BLaER1 (cell line): Measurements from ENCODE around the gene MCM5.

Source experiments
- H3K27ac ChIP-seq: shearing (Covaris generic); formaldehyde crosslinking; 2 replicates; pipeline ENCODE4 v1.8.1; 2022
- H3K27me3 ChIP-seq: shearing (Covaris generic); formaldehyde crosslinking; 2 replicates; pipeline ENCODE4 v1.8.1; 2022
- H3K36me3 ChIP-seq: shearing (Covaris generic); formaldehyde crosslinking; 2 replicates; pipeline ENCODE4 v1.8.1; 2022
- H3K4me1 ChIP-seq: shearing (Covaris generic); formaldehyde crosslinking; 2 replicates; pipeline ENCODE4 v1.8.1; 2022
- H3K4me2 ChIP-seq: shearing (Covaris generic); formaldehyde crosslinking; 2 replicates; pipeline ENCODE4 v1.8.1; 2022
- H3K4me3 ChIP-seq: shearing (Covaris generic); formaldehyde crosslinking; 2 replicates; pipeline ENCODE4 v1.8.1; 2022
- H3K9ac ChIP-seq: shearing (Covaris generic); formaldehyde crosslinking; 2 replicates; pipeline ENCODE4 v1.8.1; 2022
- H3K9me3 ChIP-seq: shearing (Covaris generic); formaldehyde crosslinking; 2 replicates; pipeline ENCODE4 v1.8.1; 2022
- H4K20me1 ChIP-seq: shearing (Covaris generic); formaldehyde crosslinking; 2 replicates; pipeline ENCODE4 v1.8.1; 2022
- Cebpa-rat ChIP-seq: shearing (Covaris generic); IDR thresholded peaks from 2 replicates; pipeline ENCODE4 v1.8.1; 2022

Gene MCM5

DNA sequence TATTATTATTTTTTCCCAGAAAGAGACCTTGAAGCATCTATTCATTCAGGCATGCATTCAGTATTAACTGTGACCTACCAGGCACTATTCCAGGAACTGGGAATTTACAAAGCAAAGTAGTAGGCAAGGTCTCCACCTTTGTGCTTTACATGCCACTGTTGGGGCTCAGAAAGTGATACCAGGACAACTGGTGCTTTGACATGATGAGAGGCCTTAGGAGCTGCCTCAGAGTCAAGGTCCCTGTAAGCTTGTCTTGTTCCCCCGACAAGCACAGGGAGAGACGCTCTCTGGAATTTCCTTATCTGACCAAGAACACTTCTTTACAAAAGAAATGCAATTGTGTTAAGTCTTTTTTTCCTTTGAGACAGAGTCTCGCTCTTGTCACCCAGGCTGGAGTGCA, 21.3 kb upstream of the MCM5 start:
- no peak for TF ChIP-seq Cebpa-rat
- no peak overlapping the region for H3K27ac ChIP-seq
- no peak overlapping the region for H3K9ac ChIP-seq
- no peak overlapping the region for H3K4me2 ChIP-seq
- H4K20me1 ChIP-seq = no peaks in the 10 kb centered on the region
- no peaks in the 10 kb centered on the region for H3K9me3 ChIP-seq
- peaks cover 52% of the 10 kb centered on the region for H3K4me1 ChIP-seq
- no peaks in the 10 kb centered on the region for H3K36me3 ChIP-seq
- H3K27me3 ChIP-seq = peaks cover 40% of the 10 kb centered on the region
- H3K4me3 ChIP-seq = no peak overlapping the region

- H3K9ac ChIP-seq = no peak overlapping the region
- no peak overlapping the region for H3K4me3 ChIP-seq
- no peak overlapping the region for H3K4me2 ChIP-seq
- H3K27ac ChIP-seq = no peak overlapping the region
- peaks cover 40% of the 10 kb centered on the region for H3K27me3 ChIP-seq
- H3K36me3 ChIP-seq = no peaks in the 10 kb centered on the region
- H4K20me1 ChIP-seq = no peaks in the 10 kb centered on the region
- peaks cover 51% of the 10 kb centered on the region for H3K4me1 ChIP-seq
- no peaks in the 10 kb centered on the region for H3K9me3 ChIP-seq
- TF ChIP-seq Cebpa-rat = no peak
Observed at GRCh38 chr22:35379146-35379993, 20.6 kb upstream of the MCM5 start.

DNA sequence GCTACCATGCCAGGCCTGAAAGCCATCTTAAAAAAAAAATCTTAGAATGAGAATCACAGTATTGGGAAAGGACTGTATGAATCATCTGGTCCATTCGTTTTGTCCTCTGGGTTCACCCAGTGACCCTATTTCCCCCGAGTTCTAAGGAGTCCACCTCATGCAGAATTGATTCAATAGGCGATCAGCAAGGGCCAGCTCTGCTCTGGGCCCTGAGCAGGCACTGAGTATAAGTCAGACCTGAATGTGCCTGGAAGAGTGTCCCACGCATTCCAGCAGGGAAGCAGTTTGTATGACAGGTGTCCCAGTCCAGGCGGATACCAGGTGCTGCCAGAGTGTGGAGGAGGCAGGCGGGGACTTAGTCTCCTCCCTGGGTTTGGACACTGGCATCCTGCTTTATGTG, 19.9 kb upstream of the MCM5 start:
- Histone ChIP-seq H3K9me3 (no peaks in the 10 kb centered on the region), H3K27me3 (peaks cover 40% of the 10 kb centered on the region), H3K4me1 (peaks cover 49% of the 10 kb centered on the region), H4K20me1 (no peaks in the 10 kb centered on the region), H3K27ac (no peak overlapping the region), H3K9ac (no peak overlapping the region), H3K4me3 (no peak overlapping the region), H3K36me3 (no peaks in the 10 kb centered on the region), H3K4me2 (no peak overlapping the region; the same call in 1 of the 2 replicates)
- TF ChIP-seq Cebpa-rat = no peak

DNA sequence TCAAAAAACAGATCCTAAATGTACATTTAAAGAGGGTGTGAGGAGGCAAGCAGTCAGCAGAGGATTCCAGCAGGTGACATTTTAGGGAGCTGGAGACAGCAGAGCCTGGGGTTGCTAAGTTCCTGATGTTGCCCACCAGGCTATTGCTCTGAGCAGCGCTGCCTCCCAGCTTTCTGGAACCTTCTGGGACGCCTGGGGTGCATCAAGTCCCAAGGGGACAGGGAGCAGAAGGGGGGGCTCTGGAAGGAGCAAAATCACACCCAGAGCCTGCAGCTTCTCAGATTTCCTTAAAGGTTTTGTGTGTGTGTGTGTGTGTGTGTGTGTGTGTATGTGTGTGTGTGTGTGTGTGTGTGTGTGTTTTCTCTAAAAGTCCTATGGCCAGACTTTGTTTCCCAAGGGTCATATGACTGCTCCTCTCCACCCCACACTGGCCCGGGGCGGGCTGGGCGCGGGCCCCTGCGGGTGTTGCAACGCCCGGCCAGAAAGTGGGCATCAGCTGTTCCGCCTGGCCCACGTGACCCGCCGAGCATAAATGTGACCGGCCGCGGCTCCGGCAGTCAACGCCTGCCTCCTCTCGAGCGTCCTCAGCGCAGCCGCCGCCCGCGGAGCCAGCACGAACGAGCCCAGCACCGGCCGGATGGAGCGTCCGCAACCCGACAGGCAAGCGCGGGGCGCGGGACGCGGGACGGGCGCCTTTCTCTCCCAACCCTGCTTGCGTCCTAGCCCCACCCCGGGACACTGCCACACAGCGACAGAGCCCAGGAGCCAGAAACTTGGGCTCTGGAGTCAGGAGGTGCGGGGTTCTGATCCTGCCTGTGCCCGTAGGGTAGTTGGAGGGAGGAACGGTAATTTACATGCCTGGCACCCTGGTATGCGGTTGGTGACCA, 19.2 kb upstream of the MCM5 start, which contains the start of gene HMOX1:
TSS of gene HMOX1 (plus strand) at position 560 of the 887 bp plus-strand sequence. CDS start at position 638, 78 bp downstream.
- no peaks in the 10 kb centered on the region for H3K9me3 ChIP-seq
- no peaks in the 10 kb centered on the region for H4K20me1 ChIP-seq
- no peaks in the 10 kb centered on the region for H3K36me3 ChIP-seq
- H3K4me1 ChIP-seq = peaks cover 41% of the 10 kb centered on the region
- H3K27me3 ChIP-seq = peaks cover 40% of the 10 kb centered on the region
- TF ChIP-seq Cebpa-rat = no peak
- H3K9ac ChIP-seq = peak within 1 kb of the TSS; percentile 32; the same call in 1 of the 2 replicates
- H3K4me3 ChIP-seq = peak within 1 kb of the TSS; percentile 61
- no peak within 1 kb of the TSS for H3K27ac ChIP-seq
- peak within 1 kb of the TSS; percentile 85 for H3K4me2 ChIP-seq

DNA sequence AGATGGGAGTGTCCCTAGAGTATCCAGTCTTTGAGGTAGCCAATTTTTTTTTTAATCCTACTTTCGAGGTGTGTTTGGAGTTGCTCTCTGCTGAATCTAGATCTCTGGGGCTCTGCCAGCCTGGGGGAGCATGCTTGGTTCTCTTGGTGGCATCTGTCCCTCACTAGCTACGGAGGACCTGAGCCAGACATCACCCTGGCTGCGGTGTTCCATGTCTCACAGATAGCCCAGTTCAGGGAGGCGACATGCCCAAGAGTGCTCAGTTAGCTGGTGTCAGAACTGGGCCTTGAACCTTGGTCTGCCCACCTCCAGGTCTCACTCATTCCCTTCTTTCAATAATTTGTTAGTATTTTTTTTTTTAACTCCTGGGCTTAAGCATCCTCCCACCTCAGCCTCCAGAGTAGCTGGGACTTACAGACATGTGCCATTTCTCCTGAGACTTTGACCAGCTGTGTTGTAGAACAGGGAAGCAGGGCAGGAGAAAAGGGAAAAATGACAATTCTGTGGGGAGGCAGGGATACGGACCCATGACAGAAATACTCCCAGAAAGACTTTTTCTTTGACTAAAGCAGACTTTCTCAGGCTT, 18.4 kb upstream of the MCM5 start:
- H3K27ac ChIP-seq = no peak overlapping the region
- H3K9ac ChIP-seq = peak overlapping the region; percentile 32; the same call in 1 of the 2 replicates
- peaks cover 34% of the 10 kb centered on the region for H3K4me1 ChIP-seq

DNA sequence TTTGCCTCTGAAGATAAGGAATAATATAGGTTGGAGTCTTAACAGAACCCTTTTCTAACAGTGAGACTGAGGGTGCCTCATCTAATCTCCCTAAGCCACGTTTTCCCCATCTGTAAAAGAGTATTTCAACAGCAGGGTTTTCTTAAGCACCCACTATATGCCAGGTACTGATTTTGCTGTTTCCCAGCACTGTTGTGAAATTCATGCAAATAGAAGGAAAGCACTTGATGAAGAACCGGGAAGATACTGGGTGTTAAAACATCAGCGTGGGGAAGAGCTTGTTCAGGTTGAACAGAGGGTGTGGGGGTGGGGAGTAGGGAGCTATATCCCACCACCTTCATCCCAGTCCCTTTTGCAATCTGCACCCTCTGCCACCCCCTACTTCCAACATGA, 16.3 kb upstream of the MCM5 start:
- no peaks in the 10 kb centered on the region for H3K36me3 ChIP-seq
- no peaks in the 10 kb centered on the region for H4K20me1 ChIP-seq
- H3K27ac ChIP-seq = no peak overlapping the region
- no peak for TF ChIP-seq Cebpa-rat
- H3K9ac ChIP-seq = no peak overlapping the region
- no peak overlapping the region for H3K4me2 ChIP-seq
- peaks cover 14% of the 10 kb centered on the region for H3K4me1 ChIP-seq
- H3K27me3 ChIP-seq = peaks cover 40% of the 10 kb centered on the region
- H3K9me3 ChIP-seq = no peaks in the 10 kb centered on the region
- no peak overlapping the region for H3K4me3 ChIP-seq

More for the DNA sequence above, 18.4 kb upstream of the MCM5 start:
- Histone ChIP-seq H3K4me3 (peak overlapping the region; percentile 61), H3K9me3 (no peaks in the 10 kb centered on the region), H3K36me3 (no peaks in the 10 kb centered on the region), H3K27me3 (peaks cover 40% of the 10 kb centered on the region), H4K20me1 (no peaks in the 10 kb centered on the region), H3K4me2 (peak overlapping the region; percentile 85)
- no peak for TF ChIP-seq Cebpa-rat

- no peak overlapping the region for H3K4me2 ChIP-seq
- H3K27ac ChIP-seq = no peak overlapping the region
- no peak for TF ChIP-seq Cebpa-rat
Observed at GRCh38 chr22:35384527-35384926, 15.4 kb upstream of the MCM5 start.

GRCh38 chr22:35384975-35385588, 14.9 kb upstream of the MCM5 start:
- no peak for TF ChIP-seq Cebpa-rat
- Histone ChIP-seq H3K4me2 (no peak overlapping the region), H3K9me3 (no peaks in the 10 kb centered on the region), H3K36me3 (no peaks in the 10 kb centered on the region), H3K4me3 (no peak overlapping the region), H3K9ac (no peak overlapping the region), H3K4me1 (peaks cover 14% of the 10 kb centered on the region), H3K27ac (no peak overlapping the region), H4K20me1 (no peaks in the 10 kb centered on the region), H3K27me3 (peaks cover 32% of the 10 kb centered on the region)

More at GRCh38 chr22:35384527-35384926, 15.4 kb upstream of the MCM5 start:
- H3K4me1 ChIP-seq = peaks cover 14% of the 10 kb centered on the region
- H3K27me3 ChIP-seq = peaks cover 38% of the 10 kb centered on the region
- no peaks in the 10 kb centered on the region for H4K20me1 ChIP-seq
- H3K9ac ChIP-seq = no peak overlapping the region
- no peaks in the 10 kb centered on the region for H3K9me3 ChIP-seq
- H3K4me3 ChIP-seq = no peak overlapping the region
- no peaks in the 10 kb centered on the region for H3K36me3 ChIP-seq

DNA sequence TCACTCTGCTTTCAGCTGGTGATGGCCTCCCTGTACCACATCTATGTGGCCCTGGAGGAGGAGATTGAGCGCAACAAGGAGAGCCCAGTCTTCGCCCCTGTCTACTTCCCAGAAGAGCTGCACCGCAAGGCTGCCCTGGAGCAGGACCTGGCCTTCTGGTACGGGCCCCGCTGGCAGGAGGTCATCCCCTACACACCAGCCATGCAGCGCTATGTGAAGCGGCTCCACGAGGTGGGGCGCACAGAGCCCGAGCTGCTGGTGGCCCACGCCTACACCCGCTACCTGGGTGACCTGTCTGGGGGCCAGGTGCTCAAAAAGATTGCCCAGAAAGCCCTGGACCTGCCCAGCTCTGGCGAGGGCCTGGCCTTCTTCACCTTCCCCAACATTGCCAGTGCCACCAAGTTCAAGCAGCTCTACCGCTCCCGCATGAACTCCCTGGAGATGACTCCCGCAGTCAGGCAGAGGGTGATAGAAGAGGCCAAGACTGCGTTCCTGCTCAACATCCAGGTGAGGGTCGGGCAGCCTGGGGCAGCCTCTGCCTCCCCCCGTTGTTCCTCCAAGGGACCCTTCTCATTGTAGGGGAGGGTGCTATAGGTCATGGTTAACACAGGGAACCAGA, 13.2 kb upstream of the MCM5 start:
- Histone ChIP-seq H3K4me3 (no peak overlapping the region), H4K20me1 (no peaks in the 10 kb centered on the region), H3K36me3 (no peaks in the 10 kb centered on the region), H3K27ac (no peak overlapping the region), H3K4me2 (no peak overlapping the region), H3K9ac (no peak overlapping the region), H3K4me1 (peaks cover 1% of the 10 kb centered on the region; the same call in 1 of the 2 replicates), H3K27me3 (peaks cover 15% of the 10 kb centered on the region), H3K9me3 (no peaks in the 10 kb centered on the region)
- no peak for TF ChIP-seq Cebpa-rat
